WTC11 (cell line): ENCODE measurements around the gene GATB.

Experiments used
- CREM ChIP-seq: sonication (generic); formaldehyde crosslinking; IDR thresholded peaks from 2 replicates; pipeline ENCODE4 v1.8.1; 2022; ENCODE audit warnings: mild to moderate bottlenecking, missing genetic modification reagents, moderate library complexity
- E2F4 ChIP-seq: sonication (generic); formaldehyde crosslinking; IDR thresholded peaks from 2 replicates; pipeline ENCODE4 v1.8.1; 2022; ENCODE audit warnings: low read depth, mild to moderate bottlenecking, moderate library complexity, missing genetic modification reagents, borderline replicate concordance
- ELF4 ChIP-seq: sonication (generic); formaldehyde crosslinking; IDR thresholded peaks from 2 replicates; pipeline ENCODE4 v1.8.1; 2022; ENCODE audit warnings: low read depth, mild to moderate bottlenecking, moderate library complexity, missing genetic modification reagents
- KAT7 ChIP-seq: sonication (generic); formaldehyde crosslinking; IDR thresholded peaks from 2 replicates; pipeline ENCODE4 v1.8.1; 2023; ENCODE audit warnings: missing genetic modification reagents, mild to moderate bottlenecking, borderline replicate concordance
- NFYB ChIP-seq: sonication (generic); formaldehyde crosslinking; conservative IDR thresholded peaks from 2 replicates; pipeline ENCODE4 v1.8.0; 2022; ENCODE audit warnings: low read depth, missing genetic modification reagents
- NR1H2 ChIP-seq: sonication (generic); formaldehyde crosslinking; IDR thresholded peaks from 2 replicates; pipeline ENCODE4 v1.9.0; 2021; ENCODE audit warnings: mild to moderate bottlenecking, moderate library complexity, missing genetic modification reagents
- PRDM15 ChIP-seq: sonication (generic); formaldehyde crosslinking; IDR thresholded peaks from 2 replicates; pipeline ENCODE4 v1.8.0; 2022; ENCODE audit warnings: missing genetic modification reagents
- SP1 ChIP-seq: sonication (generic); formaldehyde crosslinking; conservative IDR thresholded peaks from 2 replicates; pipeline ENCODE4 v1.8.1; 2022; ENCODE audit warnings: missing genetic modification reagents
- TP53 ChIP-seq: sonication (generic); formaldehyde crosslinking; IDR thresholded peaks from 2 replicates; pipeline ENCODE4 v1.8.1; 2023; ENCODE audit warnings: mild to moderate bottlenecking, missing genetic modification reagents
- ZBTB21 ChIP-seq: sonication (generic); formaldehyde crosslinking; IDR thresholded peaks from 2 replicates; pipeline ENCODE4 v1.8.1; 2023; ENCODE audit warnings: mild to moderate bottlenecking, missing genetic modification reagents, borderline replicate concordance
- ZNF138 ChIP-seq: sonication (generic); formaldehyde crosslinking; conservative IDR thresholded peaks from 2 replicates; pipeline ENCODE4 v1.8.1; 2022; ENCODE audit warnings: mild to moderate bottlenecking, moderate library complexity, missing genetic modification reagents
- ZNF317 ChIP-seq: sonication (generic); formaldehyde crosslinking; IDR thresholded peaks from 2 replicates; pipeline ENCODE4 v1.8.1; 2023; ENCODE audit warnings: low read depth, mild to moderate bottlenecking, moderate library complexity, missing genetic modification reagents, borderline replicate concordance
- TF ChIP-seq, protein P1 (sequence below): fragments of 200-600 bp; IDR thresholded peaks from 2 replicates; pipeline ENCODE4 v1.8.0; 2022; ENCODE audit warnings: antibody characterized with exemption
- TF ChIP-seq, protein P2 (sequence below): sonication (generic); formaldehyde crosslinking; IDR thresholded peaks from 2 replicates; pipeline ENCODE4 v1.8.0; 2022; ENCODE audit warnings: mild to moderate bottlenecking, missing genetic modification reagents

DNA sequence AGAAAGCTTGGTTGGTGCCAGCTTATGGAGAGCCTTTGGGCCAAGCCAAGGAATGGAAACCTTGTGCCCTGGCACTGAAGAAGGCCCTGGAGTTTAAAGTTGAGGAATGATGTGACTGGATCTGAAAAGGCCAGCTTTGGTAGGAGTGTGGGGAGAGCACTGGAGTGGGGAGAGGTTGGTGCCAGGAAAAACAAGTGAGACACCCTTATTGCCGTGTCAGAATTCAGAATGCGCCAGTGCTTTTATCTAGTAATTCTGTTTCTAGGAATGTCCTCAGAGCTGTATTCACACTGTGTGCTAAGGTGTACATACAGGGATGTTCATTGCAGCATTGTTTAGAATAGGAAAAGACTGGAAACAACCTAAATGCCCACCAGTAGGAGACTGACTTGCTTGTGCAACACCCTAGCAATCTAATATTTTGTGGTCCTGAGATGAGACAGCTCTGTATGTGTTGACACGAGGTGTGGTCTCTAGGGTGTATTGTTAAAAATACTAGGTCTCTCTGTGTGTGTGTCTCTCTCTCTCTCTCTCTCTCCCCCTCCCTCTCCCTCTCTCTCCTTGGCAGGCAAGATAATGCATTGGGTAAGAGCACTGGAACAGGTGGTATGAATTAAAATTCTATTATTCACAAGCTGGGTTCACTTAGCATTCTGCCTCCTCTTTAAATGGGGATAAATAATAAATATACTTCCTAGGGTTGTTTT lies 107.8 kb downstream of the GATB start:
- TF ChIP-seq, protein P1, sequence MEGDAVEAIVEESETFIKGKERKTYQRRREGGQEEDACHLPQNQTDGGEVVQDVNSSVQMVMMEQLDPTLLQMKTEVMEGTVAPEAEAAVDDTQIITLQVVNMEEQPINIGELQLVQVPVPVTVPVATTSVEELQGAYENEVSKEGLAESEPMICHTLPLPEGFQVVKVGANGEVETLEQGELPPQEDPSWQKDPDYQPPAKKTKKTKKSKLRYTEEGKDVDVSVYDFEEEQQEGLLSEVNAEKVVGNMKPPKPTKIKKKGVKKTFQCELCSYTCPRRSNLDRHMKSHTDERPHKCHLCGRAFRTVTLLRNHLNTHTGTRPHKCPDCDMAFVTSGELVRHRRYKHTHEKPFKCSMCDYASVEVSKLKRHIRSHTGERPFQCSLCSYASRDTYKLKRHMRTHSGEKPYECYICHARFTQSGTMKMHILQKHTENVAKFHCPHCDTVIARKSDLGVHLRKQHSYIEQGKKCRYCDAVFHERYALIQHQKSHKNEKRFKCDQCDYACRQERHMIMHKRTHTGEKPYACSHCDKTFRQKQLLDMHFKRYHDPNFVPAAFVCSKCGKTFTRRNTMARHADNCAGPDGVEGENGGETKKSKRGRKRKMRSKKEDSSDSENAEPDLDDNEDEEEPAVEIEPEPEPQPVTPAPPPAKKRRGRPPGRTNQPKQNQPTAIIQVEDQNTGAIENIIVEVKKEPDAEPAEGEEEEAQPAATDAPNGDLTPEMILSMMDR, result no peak
- TF ChIP-seq, protein P2, sequence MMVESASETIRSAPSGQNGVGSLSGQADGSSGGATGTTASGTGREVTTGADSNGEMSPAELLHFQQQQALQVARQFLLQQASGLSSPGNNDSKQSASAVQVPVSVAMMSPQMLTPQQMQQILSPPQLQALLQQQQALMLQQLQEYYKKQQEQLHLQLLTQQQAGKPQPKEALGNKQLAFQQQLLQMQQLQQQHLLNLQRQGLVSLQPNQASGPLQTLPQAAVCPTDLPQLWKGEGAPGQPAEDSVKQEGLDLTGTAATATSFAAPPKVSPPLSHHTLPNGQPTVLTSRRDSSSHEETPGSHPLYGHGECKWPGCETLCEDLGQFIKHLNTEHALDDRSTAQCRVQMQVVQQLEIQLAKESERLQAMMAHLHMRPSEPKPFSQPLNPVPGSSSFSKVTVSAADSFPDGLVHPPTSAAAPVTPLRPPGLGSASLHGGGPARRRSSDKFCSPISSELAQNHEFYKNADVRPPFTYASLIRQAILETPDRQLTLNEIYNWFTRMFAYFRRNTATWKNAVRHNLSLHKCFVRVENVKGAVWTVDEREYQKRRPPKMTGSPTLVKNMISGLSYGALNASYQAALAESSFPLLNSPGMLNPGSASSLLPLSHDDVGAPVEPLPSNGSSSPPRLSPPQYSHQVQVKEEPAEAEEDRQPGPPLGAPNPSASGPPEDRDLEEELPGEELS, result no peak
- TF ChIP-seq NFYB (CRISPR knock-in tag) (no peak), E2F4 (CRISPR knock-in tag) (no peak), CREM (CRISPR knock-in tag) (no peak), SP1 (CRISPR knock-in tag) (no peak), ZNF138 (no peak), KAT7 (CRISPR knock-in tag) (no peak), ELF4 (CRISPR knock-in tag) (no peak), ZNF317 (no peak), TP53 (no peak), PRDM15 (CRISPR knock-in tag) (no peak), NR1H2 (CRISPR knock-in tag) (no peak), ZBTB21 (CRISPR knock-in tag) (no peak)
